Measurements from ENCODE around the gene SYT17.

Gene SYT17

DNA sequence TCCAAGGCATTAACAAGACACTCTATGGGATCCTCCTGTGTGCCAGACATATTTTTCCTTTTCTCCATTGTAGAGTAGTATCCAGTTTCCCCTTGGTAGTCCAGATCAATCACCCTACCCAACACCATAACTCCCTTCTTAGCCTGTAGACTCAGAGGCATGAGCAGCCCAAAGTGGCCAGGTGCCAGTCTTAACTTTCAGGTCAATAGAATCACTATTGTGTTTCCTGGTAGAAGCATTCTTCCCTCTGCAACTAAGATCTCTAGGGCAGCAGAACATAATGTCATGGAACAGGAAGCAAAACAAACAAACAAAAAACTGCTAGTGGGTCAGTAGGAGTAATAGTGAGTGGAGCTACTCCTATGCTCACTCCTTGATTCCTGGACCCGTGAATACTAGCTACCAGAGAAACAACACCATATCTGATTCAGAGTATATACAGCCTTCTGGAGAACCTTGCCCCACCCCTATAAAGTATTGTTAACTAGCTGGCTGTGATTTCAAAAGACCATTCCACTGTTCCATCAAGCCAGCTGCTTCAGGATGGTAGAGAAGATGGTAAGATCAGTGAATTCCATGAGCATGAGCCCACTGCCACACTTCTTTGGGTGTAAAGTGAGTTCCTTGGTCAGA lies 106.2 kb downstream of the SYT17 start:
- TF ChIP-seq, protein P1, sequence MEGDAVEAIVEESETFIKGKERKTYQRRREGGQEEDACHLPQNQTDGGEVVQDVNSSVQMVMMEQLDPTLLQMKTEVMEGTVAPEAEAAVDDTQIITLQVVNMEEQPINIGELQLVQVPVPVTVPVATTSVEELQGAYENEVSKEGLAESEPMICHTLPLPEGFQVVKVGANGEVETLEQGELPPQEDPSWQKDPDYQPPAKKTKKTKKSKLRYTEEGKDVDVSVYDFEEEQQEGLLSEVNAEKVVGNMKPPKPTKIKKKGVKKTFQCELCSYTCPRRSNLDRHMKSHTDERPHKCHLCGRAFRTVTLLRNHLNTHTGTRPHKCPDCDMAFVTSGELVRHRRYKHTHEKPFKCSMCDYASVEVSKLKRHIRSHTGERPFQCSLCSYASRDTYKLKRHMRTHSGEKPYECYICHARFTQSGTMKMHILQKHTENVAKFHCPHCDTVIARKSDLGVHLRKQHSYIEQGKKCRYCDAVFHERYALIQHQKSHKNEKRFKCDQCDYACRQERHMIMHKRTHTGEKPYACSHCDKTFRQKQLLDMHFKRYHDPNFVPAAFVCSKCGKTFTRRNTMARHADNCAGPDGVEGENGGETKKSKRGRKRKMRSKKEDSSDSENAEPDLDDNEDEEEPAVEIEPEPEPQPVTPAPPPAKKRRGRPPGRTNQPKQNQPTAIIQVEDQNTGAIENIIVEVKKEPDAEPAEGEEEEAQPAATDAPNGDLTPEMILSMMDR (IDR thresholded peaks at IDR 0.05) = no peak

DNA sequence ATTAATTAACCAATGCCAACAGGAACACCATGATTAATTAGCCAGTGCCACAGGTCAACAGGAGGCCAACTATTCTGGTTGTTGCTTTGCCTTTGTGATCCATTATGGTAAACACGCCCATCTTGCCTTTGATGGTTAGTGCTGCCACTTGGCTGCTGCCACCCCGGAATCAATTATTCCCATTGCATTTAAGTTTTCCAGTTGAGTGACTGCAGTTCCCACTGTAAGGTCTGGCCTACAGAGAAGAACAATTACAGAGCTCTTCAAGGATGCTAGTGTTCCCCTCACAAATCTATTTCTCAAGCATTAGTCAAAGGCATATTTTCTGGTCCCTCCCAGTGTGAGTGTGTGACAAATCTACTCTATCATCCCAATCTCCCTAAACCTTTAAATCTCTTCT lies 110.4 kb downstream of the SYT17 start:
- TF ChIP-seq, protein P1 (IDR thresholded peaks at IDR 0.05) = no peak

DNA sequence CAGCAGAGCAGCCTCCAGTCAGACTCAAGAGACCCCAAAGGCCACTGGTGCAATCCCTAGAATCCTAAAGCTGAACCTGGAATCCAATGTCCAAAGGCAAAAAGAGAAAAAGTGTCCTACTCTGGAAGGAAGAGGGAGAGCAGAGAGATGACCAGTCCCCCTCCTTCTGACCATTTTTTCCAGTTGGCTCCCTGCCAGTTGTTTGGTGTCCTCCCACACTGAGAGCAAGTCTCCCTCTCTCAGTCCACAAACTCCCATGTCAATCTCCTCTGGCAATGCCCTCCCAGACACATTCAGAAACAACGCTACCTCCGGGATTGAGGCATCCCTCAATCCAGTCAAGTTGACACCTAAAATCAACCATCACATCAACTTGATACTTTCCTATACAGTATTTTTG lies 113.2 kb downstream of the SYT17 start:
- TF ChIP-seq, protein P1 (IDR thresholded peaks at IDR 0.05) = no peak

DNA sequence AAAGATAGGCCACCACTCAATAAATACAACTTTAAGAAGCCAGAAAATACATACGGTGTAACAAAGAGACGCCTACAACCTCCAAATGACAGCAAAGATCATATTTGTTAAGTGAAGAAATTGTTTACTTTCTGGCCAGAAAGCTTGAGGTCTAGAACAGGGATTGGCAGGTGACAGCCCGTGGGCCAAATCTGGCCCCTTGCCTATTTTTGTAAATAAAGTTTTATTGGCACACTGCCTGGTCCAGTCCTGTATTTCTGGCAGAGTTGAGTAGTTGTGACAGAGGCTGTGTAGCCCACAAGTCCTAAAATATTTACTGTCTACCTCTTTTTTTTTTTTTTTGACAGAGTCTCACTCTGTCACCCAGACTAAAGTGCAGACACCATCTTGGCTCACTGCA lies 114.1 kb downstream of the SYT17 start:
- TF ChIP-seq, protein P1 (IDR thresholded peaks at IDR 0.05) = no peak

DNA sequence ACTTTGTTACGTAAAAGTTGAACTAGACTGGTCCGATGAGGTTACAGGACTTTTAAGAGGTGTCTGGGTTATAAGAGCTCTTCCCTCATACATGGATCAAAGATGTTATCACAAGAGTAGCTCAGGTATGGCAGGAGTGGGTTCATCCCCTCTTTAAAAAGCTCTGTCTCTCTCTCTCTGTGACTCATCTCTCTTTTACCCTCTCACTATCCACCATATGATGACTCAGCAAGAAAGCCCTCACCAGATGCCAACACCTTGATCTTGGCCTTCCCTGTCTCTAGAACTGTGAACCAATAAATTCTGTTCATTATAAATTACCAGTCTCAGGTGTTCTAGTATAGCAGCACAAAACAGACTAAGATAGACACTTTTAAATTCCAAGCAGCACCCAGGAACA lies 115.6 kb downstream of the SYT17 start:
- TF ChIP-seq, protein P1 (IDR thresholded peaks at IDR 0.05) = no peak

DNA sequence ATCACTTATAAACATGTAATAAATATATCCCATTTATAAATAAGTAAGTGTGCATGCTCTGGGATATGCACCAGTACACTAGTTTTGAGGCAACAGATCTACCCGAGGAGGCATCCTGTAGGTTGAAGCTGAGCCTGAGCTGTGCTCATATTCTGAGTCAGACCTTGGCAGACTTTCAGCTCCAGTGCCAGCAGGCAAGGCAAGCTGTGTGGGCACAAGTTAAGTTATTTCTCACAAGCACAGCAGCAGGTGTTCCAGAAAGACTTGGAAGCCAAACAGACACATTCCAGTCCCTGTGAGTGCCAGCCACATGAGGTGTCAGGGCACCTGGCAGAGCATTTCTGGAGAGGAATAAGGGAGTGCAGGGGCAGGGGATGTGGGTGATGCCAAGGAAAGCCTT lies 116.2 kb downstream of the SYT17 start:
- TF ChIP-seq, protein P1 (IDR thresholded peaks at IDR 0.05) = no peak

DNA sequence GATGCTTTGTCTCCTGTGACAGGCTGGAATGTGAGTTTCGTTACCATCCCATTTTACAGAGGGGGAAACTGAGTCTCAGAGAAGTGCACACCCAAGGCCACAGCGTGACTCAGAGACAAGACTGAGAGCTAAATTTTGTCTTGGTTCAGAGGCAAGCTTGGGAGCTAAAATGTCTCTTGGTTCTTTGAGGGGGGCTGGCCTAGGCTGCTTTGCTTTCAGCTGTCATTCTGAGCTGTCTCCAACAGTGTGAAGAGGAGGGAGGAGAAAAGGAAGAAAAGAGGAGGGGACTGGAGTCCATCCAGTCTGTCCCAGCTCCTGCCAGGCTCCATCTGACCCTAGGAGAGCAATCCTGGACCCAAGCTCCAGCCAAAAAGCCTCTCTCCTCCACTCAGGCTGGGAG lies 117.4 kb downstream of the SYT17 start, which contains the start of gene CLEC19A:
TSS of gene CLEC19A (plus strand) at position 301 of the 400 bp plus-strand sequence. CDS start 121 bp downstream, outside the sequence.
- TF ChIP-seq, protein P1 (IDR thresholded peaks at IDR 0.05) = no peak

DNA sequence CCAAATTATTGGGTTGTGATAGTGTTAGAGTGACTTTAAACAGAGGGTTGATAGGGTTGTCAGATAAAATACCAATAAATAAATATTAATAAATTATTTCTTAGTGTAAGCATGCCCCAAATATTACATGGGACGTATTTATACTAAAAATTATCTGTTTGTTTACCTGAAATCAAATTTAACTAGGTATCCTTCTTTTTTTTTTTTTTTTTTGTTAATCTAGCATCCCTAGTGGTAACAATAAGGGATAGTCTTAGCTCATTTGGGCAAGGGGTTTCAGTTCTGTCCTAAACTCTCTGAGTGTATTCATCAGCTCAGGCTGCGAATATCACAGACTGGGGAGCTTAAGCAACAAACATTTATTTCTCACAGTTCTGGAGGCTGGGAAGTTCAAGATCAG lies 118.8 kb downstream of the SYT17 start:
- TF ChIP-seq, protein P1 (IDR thresholded peaks at IDR 0.05) = no peak

Measured in LNCAP (cell line).